Fibroblast of skin of left biceps (primary cell): ENCODE measurements around the gene LEFTY1.

Experiments used
- DNase-seq, 2 experiments: peaks; one replicate each; pipeline ENCODE4 v3.0.0-alpha.2; 2013; ENCODE audit warnings: low read depth in 2 of 2

LEFTY1 gene

GRCh38 chr1:225871359-225872074 lies 17.4 kb downstream of the LEFTY1 start:
- DNase-seq: no peak

GRCh38 chr1:225870911-225871310 lies 18.0 kb downstream of the LEFTY1 start:
- DNase-seq: no peak

- DNase-seq: no peak
Measured at GRCh38 chr1:225868631-225869330, 20.2 kb downstream of the LEFTY1 start.

- no peak for DNase-seq
Measured at GRCh38 chr1:225866981-225867380, 22.0 kb downstream of the LEFTY1 start.

- DNase-seq: no peak
Measured at GRCh38 chr1:225866061-225866837, 22.7 kb downstream of the LEFTY1 start.

GRCh38 chr1:225865514-225865913 lies 23.4 kb downstream of the LEFTY1 start:
- DNase-seq: no peak

- DNase-seq: no peak
Measured at GRCh38 chr1:225863167-225863566, 25.8 kb downstream of the LEFTY1 start.

GRCh38 chr1:225862581-225862950 lies 26.4 kb downstream of the LEFTY1 start:
- no peak for DNase-seq

- DNase-seq: no peak
Measured at GRCh38 chr1:225861834-225862580, 26.9 kb downstream of the LEFTY1 start.

GRCh38 chr1:225860876-225861441 lies 28.0 kb downstream of the LEFTY1 start:
- DNase-seq: no peak

- no peak for DNase-seq
Measured at GRCh38 chr1:225860107-225860506, 28.8 kb downstream of the LEFTY1 start.

- DNase-seq: no peak
Measured at GRCh38 chr1:225859151-225859550, 29.8 kb downstream of the LEFTY1 start.

GRCh38 chr1:225857256-225857655 lies 31.7 kb downstream of the LEFTY1 start:
- DNase-seq: no peak

GRCh38 chr1:225855503-225856300 lies 33.2 kb downstream of the LEFTY1 start:
- no peak for DNase-seq

GRCh38 chr1:225853441-225853840 lies 35.5 kb downstream of the LEFTY1 start:
- no peak for DNase-seq

- no peak for DNase-seq
Measured at GRCh38 chr1:225852413-225853124, 36.4 kb downstream of the LEFTY1 start.

- DNase-seq: no peak
Measured at GRCh38 chr1:225851805-225852204, 37.1 kb downstream of the LEFTY1 start.

- DNase-seq: no peak
Measured at GRCh38 chr1:225850370-225850769, 38.6 kb downstream of the LEFTY1 start.

GRCh38 chr1:225849925-225850324 lies 39.0 kb downstream of the LEFTY1 start:
- no peak for DNase-seq
